ENCODE measurements around the gene LSM2.

The LSM2 gene

DNA sequence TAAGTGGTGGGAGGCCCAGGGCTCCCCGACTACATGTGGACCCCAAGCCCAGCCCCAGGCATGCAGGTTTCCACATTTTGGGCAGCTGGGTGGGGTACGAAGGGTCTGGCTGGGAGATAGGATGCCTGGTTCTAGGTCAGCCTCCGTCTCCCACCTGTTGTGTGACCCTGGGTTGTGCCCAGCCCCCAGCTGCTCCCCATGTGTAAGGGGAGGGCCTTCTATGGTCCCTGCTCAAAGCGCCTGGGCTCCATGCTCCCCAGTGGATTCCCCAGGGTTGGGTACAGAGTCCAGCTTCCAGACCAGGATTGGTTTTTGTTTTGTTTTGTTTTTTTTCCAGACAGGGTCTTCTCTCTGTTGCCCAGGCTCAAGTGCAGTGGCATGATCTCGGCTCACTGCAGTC, 28.6 kb downstream of the LSM2 start:
- no peak for DNase-seq
- Mint-ChIP-seq H3K9me3 (no peaks in the 10 kb centered on the region), H3K4me3 (no peak overlapping the region), H3K27ac (peak overlapping the region in 1 of 2 donors; percentile 34), H3K4me1 (peaks cover 46% of the 10 kb centered on the region), H3K27me3 (peaks cover 8% of the 10 kb centered on the region)
- ATAC-seq, result no peak

DNA sequence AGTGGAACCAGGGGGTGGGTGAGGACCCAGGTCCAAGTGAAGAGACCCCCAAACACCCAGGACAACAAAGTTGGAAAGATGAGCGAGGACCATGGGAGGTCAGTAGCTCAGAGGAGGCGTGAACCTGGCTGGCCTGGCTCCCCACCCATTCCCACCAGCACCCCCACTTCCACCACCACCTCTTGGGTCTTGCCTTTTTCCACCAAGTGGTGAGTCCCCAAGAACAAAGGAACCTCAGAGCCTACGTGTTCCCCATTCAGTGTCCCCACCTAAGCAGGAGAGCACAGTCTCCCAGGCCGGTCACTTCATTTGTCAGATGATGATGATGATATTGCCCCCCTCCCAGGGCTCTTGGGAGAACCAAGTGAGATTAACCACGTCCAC, 29.1 kb downstream of the LSM2 start:
- peaks cover 51% of the 10 kb centered on the region for H3K4me1 Mint-ChIP-seq

DNA sequence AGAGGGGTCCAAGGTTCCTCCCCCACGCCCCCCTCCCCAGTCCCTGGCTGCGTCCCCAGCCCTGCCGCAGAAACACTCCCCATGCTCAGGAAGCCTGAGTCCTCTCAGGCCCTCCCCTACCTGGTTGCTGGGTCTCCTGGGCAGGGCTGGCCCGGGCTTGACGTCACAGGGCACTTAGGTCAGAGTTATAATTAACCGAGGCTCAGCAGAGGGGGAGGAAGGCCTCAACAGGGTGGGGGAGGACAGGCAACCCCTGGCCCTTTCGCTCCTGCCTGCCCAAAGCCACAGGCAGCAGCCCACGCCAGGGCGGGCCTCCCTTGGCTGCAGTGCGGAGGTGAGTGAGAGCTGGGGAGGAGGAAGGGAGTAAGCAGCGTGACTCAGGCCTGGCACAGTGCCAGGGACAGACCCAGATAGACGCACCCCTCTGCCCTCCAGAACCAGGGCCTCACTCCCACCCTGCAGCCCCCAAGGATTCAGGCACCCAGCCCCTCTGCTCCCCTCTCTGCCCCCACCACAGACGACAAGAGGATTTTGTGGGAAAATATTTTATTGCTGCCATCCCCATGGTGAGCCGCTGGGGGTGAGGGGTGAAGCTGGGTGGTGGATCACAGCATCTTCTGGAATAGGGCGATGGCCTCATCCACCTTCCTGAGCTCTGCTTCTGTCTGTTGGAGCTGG, 29.6 kb downstream of the LSM2 start, which contains the start of gene VWA7:
Gene VWA7 (minus strand): TSS at position 340 of the 678 bp plus-strand sequence. CDS start 549 bp downstream, outside the sequence.
- Mint-ChIP-seq H3K4me1 (peaks cover 54% of the 10 kb centered on the region), H3K9me3 (no peaks in the 10 kb centered on the region), H3K27ac (peak within 1 kb of the TSS; percentile 49 to 95), H3K27me3 (peaks cover 8% of the 10 kb centered on the region), H3K4me3 (peak within 1 kb of the TSS; percentile 71 to 84)
- DNase-seq (peak; percentile 78 to 91), ATAC-seq (peak; percentile 96)

More for the DNA sequence above, 29.1 kb downstream of the LSM2 start:
- peaks cover 8% of the 10 kb centered on the region for H3K27me3 Mint-ChIP-seq
- no peak for DNase-seq
- no peak for ATAC-seq
- no peaks in the 10 kb centered on the region for H3K9me3 Mint-ChIP-seq
- H3K4me3 Mint-ChIP-seq, result peak overlapping the region in 1 of 2 donors; percentile 13
- peak overlapping the region in 1 of 2 donors; percentile 38 for H3K27ac Mint-ChIP-seq

DNA sequence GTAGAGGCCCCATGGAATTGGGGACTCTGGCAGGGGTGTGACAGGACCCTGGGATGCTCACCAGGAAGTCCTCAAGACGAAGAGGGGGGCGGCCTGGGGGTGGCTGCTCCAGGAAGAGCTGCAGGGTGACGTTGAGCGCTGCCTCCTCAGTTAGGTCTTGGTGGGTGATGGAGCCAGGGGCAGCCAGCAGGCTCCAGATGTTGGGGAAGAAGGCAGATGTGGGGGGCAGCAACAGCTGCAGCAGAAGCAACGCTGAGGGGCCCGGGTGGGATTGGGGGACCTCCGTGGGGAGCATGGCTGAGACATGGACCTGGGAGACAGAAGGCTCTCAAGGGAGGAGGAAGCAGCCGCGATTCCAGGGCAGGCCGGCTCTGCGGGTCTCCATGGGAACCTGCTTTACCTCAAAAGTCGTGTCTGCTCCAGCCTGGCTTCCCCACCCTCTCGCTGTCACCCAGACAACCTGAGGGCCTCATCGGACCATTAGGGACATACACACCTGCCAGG, 30.2 kb downstream of the LSM2 start:
- Mint-ChIP-seq H3K4me3 (peak overlapping the region; percentile 71 to 84), H3K4me1 (peaks cover 56% of the 10 kb centered on the region), H3K27ac (peak overlapping the region; percentile 49 to 91), H3K9me3 (no peaks in the 10 kb centered on the region), H3K27me3 (peaks cover 8% of the 10 kb centered on the region)
- DNase-seq (no peak), ATAC-seq (peak; percentile 24)

DNA sequence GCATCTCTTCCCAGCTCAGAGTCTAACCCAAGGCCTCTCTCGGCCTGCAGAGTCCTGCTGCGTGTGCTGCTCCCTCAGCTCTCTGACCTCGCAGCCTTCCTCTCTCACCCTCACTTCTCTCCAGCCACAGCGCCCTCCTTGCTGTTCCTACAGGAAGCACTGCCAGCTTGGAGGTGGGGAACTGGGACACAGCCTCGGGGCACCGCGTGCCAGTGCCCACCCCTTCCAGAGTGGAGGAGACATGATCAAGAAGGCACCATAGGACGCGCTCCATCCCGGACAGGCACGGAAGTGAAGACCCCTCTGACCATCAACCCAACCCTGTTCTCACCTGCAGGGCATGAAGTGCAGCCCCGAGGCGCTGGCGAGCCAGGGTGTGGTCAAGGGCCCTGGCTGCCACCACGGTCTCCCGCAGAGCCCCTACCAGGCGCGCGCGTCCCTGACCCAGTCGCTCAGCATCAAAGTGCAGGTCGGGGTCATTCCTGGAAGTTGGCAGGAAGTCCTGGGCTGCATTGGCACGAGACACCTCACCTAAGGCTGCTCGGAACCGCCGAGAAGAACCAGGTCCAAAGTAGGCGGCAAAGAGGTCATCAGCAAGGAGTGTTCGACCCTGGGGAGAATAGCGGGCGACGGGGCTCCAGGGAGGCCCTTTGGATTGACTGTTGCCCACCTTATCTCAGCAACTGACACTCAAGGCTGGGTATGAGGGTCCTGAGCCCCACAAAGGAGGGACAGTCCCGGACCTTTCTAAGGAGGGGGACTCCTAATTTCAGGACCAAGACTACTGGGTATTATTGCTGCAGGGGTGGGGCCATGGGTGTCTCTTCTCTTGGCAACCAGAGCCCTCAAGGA, 30.9 kb downstream of the LSM2 start:
- Mint-ChIP-seq H3K9me3 (no peaks in the 10 kb centered on the region), H3K4me1 (peaks cover 61% of the 10 kb centered on the region), H3K27ac (peak overlapping the region; percentile 49 to 91), H3K27me3 (peaks cover 8% of the 10 kb centered on the region), H3K4me3 (peak overlapping the region; percentile 71 to 84)
- DNase-seq (no peak), ATAC-seq (no peak)

DNA sequence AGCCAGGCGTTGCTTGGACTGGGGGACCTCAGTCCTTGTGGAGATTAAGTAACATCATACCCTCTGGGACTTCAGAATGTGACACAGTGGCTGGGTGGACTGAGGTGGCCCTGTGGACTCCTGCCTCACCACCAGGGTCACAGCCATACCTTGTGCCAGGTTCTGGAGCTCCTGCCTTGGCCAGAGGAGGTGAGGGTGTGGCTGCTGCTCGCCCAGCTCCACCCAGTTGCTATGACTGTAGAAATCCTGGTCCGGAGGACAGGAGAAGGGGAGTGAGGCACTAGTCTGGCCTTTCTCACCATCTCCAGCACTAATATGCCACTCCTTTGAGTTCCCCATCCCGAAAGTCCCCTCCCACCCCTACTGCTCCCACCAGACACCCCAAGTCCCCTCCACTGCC, 31.6 kb downstream of the LSM2 start:
- DNase-seq (no peak), ATAC-seq (no peak)
- H3K4me1 Mint-ChIP-seq, result peaks cover 61% of the 10 kb centered on the region
- no peak overlapping the region for H3K27ac Mint-ChIP-seq
- no peaks in the 10 kb centered on the region for H3K9me3 Mint-ChIP-seq
- peaks cover 8% of the 10 kb centered on the region for H3K27me3 Mint-ChIP-seq
- H3K4me3 Mint-ChIP-seq, result no peak overlapping the region

DNA sequence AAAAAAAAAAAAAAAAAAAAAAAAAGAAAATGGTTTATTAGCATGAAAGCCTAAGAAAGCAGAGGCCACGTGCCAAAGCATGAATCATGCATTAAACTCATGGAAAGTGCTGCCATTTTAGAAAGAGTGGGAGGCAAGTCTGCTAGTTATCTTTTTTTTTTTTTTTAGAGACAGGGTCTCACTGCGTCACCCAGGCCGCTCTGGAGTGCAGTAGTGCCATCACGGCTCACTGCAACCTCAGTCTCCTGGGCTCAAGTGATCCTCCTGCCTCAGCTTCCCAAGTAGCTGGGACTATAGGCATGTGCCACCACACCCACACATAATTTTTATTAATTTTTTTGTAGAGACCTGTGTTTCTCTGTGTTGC, 34.8 kb downstream of the LSM2 start:
- Mint-ChIP-seq H3K4me3 (peak overlapping the region in 1 of 2 donors; percentile 70), H3K9me3 (no peaks in the 10 kb centered on the region), H3K27me3 (peaks cover 8% of the 10 kb centered on the region), H3K4me1 (peaks cover 60% of the 10 kb centered on the region), H3K27ac (peak overlapping the region in 1 of 2 donors; percentile 76)
- no peak for DNase-seq
- ATAC-seq, result no peak

DNA sequence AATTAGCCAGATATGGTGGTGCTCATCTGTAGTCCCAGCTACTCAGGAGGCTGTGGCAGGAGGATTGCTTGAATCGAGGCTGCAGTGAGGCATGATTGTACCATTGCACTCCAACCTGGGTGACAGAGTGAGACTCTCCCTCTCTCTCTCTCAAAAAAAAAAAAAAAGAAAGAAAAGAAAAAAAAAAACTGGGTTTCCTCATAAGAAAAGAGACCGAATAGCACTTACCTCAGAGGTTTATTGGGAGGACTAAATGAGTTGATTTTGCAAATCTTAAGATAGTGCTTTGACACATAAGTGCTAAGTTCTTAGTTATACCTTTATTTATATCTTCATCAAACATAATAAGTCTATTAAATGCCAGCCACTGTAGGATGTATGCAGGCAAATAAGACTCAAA, 35.9 kb downstream of the LSM2 start:
- peaks cover 49% of the 10 kb centered on the region for H3K4me1 Mint-ChIP-seq
- peaks cover 8% of the 10 kb centered on the region for H3K27me3 Mint-ChIP-seq
- ATAC-seq (no peak), DNase-seq (no peak)
- no peak overlapping the region for H3K27ac Mint-ChIP-seq
- H3K4me3 Mint-ChIP-seq, result no peak overlapping the region
- no peaks in the 10 kb centered on the region for H3K9me3 Mint-ChIP-seq

DNA sequence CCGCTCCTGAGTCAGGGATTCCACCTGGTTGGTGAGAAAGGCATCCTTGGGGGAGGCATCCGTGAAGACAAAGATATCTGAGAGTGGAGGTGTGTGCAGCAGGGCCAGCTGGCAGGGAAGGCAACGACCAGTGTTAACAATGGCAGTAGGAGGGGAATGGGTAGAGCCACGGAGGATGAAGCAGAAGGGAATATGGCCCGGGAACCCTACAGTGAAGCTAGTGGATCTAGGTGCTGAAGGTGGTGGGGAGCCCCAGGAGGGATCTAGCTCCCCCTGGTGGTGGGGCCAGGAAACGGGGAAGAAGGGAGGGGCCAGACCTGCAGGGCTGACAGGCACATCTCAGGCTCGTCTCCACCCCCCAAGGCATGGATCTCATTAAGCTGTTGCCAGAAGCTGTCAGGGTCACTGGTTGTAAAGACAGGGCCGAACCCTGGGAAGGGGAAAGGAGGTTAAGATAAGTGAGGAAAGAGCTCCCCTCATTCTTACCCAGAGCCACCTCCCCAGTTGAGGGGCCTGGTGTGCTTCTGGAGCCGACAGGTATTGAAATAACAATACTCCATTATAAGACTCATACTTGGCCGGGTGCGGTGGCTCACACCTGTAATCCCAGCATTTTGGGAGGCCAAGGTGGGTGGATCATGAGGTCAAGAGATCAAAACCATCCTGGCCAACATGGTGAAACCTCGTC, 36.9 kb downstream of the LSM2 start:
- Mint-ChIP-seq H3K9me3 (no peaks in the 10 kb centered on the region), H3K27ac (peak overlapping the region in 1 of 2 donors; percentile 38), H3K4me3 (no peak overlapping the region), H3K27me3 (no peaks in the 10 kb centered on the region), H3K4me1 (peaks cover 46% of the 10 kb centered on the region)
- peak; percentile 82 for DNase-seq
- peak; percentile 86 for ATAC-seq

DNA sequence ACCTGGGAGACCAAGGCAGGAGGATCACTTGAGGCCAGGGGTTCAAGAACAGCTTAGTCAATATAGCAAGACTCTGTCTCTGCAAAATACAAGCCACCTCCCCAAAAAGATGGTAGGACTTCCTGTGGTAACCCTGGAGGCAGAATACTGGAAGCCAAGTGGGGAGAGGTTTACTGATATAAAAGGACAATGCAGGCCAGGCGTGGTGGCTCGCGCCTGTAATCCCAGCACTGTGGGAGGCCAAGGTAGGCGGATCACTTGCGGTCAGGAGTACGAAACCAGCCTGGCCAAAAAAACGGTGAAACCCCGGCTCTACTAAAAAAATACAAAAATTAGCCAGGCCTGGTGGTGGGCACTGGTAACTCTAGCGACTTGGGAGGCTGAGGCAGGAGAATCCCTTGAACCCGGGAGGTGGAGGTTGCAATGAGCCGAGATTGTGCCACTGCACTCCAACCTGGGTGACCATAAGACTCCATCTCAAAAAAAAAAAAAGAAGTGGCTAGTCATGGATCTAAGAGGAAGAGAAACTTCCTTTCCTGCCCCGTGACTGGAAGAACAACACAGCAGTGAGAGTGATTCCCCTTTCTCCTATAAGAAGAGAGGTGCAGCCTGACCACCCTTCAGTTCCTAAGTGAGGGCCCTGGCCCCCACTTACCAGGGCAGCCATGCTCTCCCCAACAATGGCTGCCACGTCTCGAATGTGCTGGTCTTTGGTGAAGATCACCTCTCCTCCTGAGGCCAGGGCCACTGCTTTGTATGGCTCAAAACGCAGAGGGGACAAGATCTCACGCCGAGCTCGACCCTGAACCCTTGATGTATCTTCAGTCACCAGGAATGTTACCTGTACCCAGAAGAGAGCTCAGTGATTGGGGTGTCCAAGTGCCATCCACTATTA, 38.2 kb downstream of the LSM2 start:
- H3K27ac Mint-ChIP-seq, result no peak overlapping the region
- peaks cover 35% of the 10 kb centered on the region for H3K4me1 Mint-ChIP-seq
- DNase-seq (no peak), ATAC-seq (no peak)
- no peaks in the 10 kb centered on the region for H3K27me3 Mint-ChIP-seq
- H3K4me3 Mint-ChIP-seq, result no peak overlapping the region
- H3K9me3 Mint-ChIP-seq, result no peaks in the 10 kb centered on the region

DNA sequence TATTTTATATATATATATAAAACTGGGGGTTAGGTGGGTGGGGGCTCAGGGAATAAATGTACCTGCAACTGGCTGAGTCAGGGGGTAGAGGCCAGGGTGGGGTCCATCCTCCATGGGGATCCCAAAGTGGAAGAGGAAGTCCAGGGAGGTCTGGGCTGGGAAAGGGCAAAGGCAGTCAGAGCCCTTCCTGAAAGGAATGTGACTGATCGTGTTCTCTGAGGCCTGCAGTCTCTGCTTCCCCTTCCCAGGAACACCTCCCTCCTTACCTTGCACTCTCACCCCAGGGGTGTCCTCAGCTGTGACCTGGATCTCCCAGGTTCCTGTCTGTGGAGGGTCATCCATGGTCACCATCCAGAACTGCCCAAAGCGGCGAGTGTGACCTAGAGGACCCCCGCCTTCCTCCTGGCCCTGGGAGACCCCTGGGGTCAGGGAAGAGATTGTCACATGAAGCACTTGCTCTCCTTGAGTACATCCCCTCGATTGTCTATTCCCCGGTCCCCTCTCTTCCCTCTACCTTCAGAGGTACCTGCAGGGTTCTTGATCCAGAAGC, 39.6 kb downstream of the LSM2 start:
- Mint-ChIP-seq H3K27ac (peak overlapping the region in 1 of 2 donors; percentile 23), H3K27me3 (no peaks in the 10 kb centered on the region)

DNA sequence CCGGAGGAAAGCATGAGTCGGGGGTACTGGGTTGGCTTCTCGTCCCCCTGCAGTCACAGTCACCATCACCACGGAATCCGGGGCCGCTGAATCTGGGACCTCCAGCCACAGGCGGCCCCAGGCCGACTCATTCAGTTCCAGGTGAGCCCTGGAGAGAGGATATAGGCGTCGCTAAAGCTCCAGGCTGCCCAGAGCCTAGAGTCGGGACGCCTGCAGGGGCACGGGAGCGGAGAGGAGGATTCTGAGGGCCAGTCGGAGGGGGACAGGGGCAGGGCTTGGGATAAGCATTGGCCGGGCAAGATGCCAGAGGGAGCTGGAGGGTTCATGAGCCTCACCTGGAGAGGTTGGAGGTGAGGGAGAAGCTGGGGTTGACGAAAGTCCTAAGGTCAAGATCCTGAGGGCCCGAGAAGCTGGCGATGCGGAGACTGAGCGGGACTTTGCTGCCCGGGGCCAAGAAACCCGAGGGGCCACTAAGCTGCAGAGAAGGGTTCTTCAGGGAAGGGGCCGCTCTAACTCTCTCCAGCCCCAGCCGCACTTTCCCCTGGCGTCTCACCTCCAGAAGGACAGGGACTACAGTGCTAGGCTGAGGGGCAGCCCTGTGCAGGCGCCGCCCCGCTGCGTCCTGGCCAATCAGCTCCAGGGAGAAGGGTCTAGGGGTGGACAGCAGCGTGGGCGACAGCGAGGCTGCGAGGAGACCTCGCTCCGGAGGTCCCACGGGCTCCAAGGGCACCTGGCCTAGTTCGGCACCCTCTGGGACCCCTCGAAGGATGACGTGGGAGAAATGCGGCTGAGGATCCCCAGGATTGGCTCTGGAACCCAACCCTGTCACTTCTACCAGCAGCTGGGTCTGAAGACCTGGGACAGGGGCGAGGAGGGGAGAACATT, 40.6 kb downstream of the LSM2 start:
- Mint-ChIP-seq H3K4me1 (peaks cover 18% of the 10 kb centered on the region), H3K4me3 (no peak overlapping the region), H3K9me3 (no peaks in the 10 kb centered on the region), H3K27me3 (no peaks in the 10 kb centered on the region), H3K27ac (no peak overlapping the region)
- ATAC-seq (no peak), DNase-seq (no peak)

More for the DNA sequence above, 39.6 kb downstream of the LSM2 start:
- DNase-seq, result no peak
- ATAC-seq, result no peak
- no peak overlapping the region for H3K4me3 Mint-ChIP-seq
- H3K4me1 Mint-ChIP-seq, result peaks cover 24% of the 10 kb centered on the region
- no peaks in the 10 kb centered on the region for H3K9me3 Mint-ChIP-seq

DNA sequence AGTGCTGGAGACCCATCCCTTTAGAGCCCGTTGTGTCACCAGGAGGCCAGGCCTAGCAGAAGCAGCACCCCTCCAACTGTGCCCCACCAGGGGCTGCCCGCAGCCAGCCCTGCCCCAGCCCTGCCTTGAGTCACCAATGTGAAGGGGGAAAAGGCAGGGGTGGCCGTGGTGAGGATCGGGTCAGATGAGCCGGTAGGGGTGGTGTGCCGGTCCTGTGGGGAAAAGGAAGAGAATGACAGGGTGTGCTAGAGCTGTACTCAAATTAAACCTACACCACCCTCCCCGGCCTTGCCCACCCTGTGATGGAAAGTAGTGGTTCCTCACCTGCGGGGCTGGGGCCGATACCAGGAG, 41.2 kb downstream of the LSM2 start:
- no peak for DNase-seq
- Mint-ChIP-seq H3K9me3 (no peaks in the 10 kb centered on the region), H3K27me3 (no peaks in the 10 kb centered on the region), H3K4me3 (no peak overlapping the region), H3K27ac (no peak overlapping the region), H3K4me1 (peaks cover 23% of the 10 kb centered on the region)
- ATAC-seq, result no peak

DNA sequence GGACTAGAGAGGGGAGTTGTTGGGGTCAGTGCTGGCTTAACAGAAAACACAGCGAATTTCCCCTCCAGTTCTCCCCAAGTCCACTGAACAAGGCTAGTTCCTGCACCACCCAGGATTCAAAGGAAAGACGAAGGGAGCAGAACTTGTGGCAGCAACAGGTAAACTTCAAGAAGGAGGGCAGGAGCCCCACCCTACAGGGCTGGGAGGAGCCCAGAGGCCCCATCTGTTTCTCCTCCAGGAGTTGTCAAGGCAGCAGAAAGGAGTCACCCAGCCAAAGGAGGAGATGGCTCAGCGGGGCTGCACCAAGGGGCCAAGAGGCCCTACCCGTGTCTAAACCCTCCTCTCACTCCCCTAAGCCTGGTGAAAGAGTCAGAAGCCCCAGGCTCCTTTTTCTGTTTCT, 42.6 kb downstream of the LSM2 start:
- Mint-ChIP-seq H3K4me1 (peaks cover 15% of the 10 kb centered on the region), H3K27me3 (no peaks in the 10 kb centered on the region), H3K4me3 (no peak overlapping the region), H3K27ac (no peak overlapping the region), H3K9me3 (no peaks in the 10 kb centered on the region)
- ATAC-seq, result no peak
- DNase-seq, result no peak
